ENCODE measurements around the gene RPS5.
"Not testable (repeated sequence)": the region's sequence is repeated elsewhere in the genome, so short reads cannot be mapped to it uniquely, and the experiment has no call there.

Gene RPS5

GRCh38 chr19:58385891-58386575 is 1.0 kb upstream of the RPS5 start:
- no peak for DNase-seq

- DNase-seq, result no peak
These were observed 487 bp downstream of the RPS5 start for GRCh38 chr19:58387338-58388174.

GRCh38 chr19:58388175-58388526 is 1.1 kb downstream of the RPS5 start:
- DNase-seq, result no peak

GRCh38 chr19:58392945-58393724 is 6.1 kb downstream of the RPS5 start:
- DNase-seq, result no peak

GRCh38 chr19:58393725-58394033 is 6.6 kb downstream of the RPS5 start:
- no peak for DNase-seq

- no peak for DNase-seq
These were observed 7.8 kb downstream of the RPS5 start for GRCh38 chr19:58394821-58395219.

GRCh38 chr19:58395220-58395978 is 8.3 kb downstream of the RPS5 start, which contains the start of gene RNF225:
Gene RNF225 (plus strand): TSS chr19:58395656. CDS start chr19:58396090, 434 bp downstream.
- DNase-seq, result no peak

GRCh38 chr19:58395979-58396627 is 9.0 kb downstream of the RPS5 start:
- DNase-seq, result no peak

- no peak for DNase-seq
These were observed 9.8 kb downstream of the RPS5 start for GRCh38 chr19:58396691-58397532.

- no peak for DNase-seq
These were observed 10.5 kb downstream of the RPS5 start for GRCh38 chr19:58397533-58398037.

GRCh38 chr19:58398087-58398486 is 11.0 kb downstream of the RPS5 start:
- no peak for DNase-seq

GRCh38 chr19:58398545-58398944 is 11.5 kb downstream of the RPS5 start:
- DNase-seq, result no peak

GRCh38 chr19:58399903-58400302 is 12.8 kb downstream of the RPS5 start:
- no peak for DNase-seq

GRCh38 chr19:58400316-58400915 is 13.3 kb downstream of the RPS5 start:
- DNase-seq, result no peak

GRCh38 chr19:58400916-58401839 is 14.1 kb downstream of the RPS5 start:
- peak; percentile 98 to 100 for DNase-seq

- DNase-seq, result peak in 1 of 2 donors; percentile 38
These were observed 14.9 kb downstream of the RPS5 start for GRCh38 chr19:58401840-58402421.

- not testable (repeated sequence) for DNase-seq
These were observed 16.9 kb downstream of the RPS5 start for GRCh38 chr19:58403920-58404478.

GRCh38 chr19:58406818-58407657 is 20.0 kb downstream of the RPS5 start:
- no peak for DNase-seq

All from CD4-positive, alpha-beta T cell treated with Interferon alpha-2 for 1 hour (primary cell).